ENCODE results near the gene SAMD1.

The SAMD1 gene

GRCh38 chr19:14039181-14039580, 51.4 kb downstream of the SAMD1 start:
- DNase-seq: no peak

Data from amygdala (tissue), 56 donors.